Stimulated activated CD8-positive, alpha-beta memory T cell treated with anti-CD3 and anti-CD28 coated beads, Interleukin-15, amount 100 ng/mL, for 48 hours (primary cell): Measurements from ENCODE around the gene BDKRB2.
"Not testable (repeated sequence)": the region's sequence is repeated elsewhere in the genome, so short reads cannot be mapped to it uniquely, and the experiment has no call there.

Source experiments
- DNase-seq, 2 donors: peaks; one replicate each; pipeline ENCODE4 v3.0.0-alpha.2; 2020; ENCODE audit warnings: low read depth in 2 of 2

BDKRB2 gene

GRCh38 chr14:96224480-96225096 is 19.9 kb downstream of the BDKRB2 start:
- no peak for DNase-seq

DNA sequence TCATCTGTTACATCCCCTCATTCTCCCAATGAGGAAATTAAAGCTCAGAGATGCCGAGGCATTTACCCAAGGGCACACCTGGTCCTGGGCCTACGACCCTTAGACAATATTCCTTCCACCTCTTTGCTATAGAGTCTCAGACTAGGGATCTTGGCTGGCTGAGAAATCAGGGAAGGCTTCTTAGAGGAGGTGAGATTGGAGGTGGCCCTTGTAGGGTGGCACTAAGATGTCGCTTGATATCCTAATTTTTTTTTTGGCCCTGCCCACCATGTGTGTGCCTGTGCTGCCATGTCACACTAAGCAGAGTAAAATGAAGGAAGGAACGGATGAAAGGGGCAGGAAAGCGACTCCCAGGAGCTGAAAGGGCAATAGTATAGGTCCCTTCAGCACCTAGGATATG is 20.6 kb downstream of the BDKRB2 start:
- DNase-seq, result no peak

GRCh38 chr14:96225745-96226151 is 21.1 kb downstream of the BDKRB2 start:
- DNase-seq, result no peak

- DNase-seq, result no peak
Observed at GRCh38 chr14:96227428-96227827, 22.8 kb downstream of the BDKRB2 start.

DNA sequence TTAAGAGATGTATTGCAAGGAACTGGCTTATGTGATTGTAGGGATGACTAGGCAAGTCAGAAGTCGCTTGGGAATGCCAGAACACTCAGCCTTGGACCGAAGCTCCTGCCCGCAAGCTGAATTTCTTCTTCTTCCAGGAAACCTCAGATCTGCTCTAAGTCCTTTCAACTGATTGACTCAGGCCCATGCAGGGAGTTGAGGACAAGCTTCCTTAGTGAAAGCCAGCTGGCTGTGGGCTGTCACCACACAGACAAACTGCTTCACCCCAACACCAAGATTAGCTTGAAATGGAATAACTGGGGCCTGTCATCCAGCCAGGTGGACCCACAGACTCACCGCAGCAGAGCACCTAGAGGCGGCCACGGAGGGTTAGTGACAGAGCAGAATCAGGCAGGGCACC is 24.7 kb downstream of the BDKRB2 start:
- no peak for DNase-seq

DNA sequence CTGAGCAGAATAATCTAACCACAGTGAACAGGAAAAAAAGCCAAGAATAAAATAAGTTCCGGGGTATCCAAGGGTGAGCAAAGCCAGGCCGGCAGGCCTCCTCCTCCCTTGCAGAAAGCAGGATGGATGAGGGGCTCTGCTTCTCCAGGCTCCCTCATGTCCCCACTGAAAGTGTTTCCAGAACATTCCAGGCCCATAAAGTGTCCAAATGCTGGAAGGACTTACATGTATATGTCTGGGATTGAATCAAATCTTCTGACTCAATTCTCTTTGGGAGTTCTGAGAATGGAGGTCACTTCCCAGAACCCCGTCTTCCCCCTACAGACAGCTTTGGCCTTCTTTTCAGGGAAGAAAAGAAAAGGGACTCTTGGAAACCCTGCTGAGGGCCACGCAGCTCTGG is 26.4 kb downstream of the BDKRB2 start:
- no peak for DNase-seq

DNA sequence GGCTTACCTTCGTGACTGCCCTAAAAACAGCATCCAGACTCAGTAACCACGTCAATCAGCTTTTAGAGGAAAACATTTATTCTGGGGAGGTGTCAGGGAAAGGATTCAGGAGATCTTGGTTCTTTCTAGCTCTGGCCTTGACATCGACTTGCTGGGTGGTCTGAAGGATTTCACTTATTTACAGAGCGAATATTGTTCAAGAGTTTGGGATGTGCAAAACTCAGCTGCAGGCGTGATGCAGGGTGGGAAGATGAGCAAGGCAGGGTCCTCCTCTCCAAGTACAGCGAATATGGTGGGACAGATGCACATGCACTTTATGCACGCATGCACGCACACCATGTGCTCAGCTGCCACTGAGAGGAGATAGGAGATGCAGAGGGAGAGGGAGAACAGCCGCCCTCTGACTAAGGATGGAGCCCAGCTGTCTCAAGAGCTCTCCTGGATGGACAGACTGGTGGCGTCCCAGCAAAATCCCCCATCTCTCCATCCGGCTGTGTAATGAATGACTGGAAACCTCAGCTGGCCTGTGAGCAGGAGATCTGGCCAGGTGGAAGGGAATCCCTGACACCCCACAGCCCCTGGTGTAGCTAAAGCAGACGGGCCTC is 27.0 kb downstream of the BDKRB2 start:
- DNase-seq, result no peak

DNA sequence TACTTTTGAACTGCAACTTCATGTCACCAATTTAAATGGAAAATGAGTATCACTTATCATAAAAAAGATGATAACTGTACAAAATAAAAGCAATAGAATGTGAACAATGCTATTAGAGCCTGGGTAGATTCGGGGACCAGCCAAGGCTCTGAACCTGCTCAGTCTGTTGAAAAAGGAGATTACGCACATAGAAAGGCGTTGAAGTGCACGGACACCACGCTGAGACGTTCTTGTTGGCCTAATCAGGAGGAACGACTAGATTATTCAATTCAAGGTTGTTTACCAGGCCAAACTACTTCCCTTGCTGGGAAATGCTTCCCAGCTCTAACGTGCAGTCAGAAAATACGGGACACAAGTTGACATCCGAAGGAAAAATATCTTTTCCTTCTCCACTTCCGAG is 27.9 kb downstream of the BDKRB2 start:
- no peak for DNase-seq

DNA sequence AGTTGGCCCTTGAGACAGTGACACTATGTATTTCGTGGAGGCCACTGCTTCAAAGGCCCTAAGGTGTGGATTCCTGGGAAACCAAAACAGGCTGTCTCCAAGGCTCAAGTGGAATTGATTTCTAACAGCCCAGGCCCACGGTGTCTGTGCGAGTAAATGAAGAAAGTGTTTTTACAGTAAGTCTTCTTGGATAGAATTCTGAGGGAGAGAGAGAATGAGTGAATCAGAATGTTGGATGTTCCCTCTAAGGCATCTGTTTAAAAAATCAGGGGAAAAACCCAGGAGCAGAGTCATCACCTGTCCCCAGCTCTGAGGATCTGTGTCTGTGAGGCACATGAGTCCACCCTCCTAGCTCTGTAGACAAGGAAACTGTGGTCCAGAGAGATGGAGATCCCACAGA is 29.0 kb downstream of the BDKRB2 start:
- no peak for DNase-seq

DNA sequence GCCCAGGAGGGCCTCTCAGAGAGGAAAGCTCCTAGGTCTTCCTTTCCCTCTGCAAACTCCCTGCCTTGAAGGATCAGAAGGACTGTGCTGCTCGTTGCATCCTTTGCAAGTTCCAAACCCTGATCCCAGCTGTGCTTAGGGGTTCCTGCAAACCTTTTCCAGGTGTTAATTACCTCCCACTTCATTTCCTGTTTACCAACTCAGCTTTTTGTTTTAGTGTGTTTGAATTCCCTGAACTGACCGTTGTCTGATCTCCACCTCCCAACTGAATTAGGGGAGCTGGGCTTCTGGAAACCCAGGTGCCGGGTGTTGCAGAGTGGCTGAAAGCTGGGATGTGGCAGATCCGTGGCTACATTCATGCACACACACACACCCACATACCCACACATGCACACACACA is 30.8 kb downstream of the BDKRB2 start:
- DNase-seq, result no peak

DNA sequence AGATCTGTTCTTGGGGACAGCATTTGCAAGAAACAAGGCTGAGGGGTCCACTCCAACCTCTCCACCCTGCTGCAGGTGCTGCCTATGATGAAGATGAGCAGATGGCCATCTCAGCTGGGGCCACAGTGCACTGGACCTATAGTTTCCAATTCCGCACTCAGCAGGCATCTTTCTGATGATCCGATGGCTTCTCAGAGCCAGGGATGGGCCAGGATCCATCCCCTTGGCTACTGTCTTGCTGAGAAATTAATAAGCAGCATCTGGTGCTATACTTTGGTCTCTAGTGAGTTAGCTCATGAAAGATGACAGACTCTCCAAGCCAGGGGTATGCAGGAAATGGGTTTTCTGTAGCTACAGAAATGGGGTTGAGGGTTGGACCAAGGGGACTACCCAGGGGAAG is 33.0 kb downstream of the BDKRB2 start:
- no peak for DNase-seq

GRCh38 chr14:96238676-96239265 is 34.1 kb downstream of the BDKRB2 start:
- DNase-seq, result no peak

- no peak for DNase-seq
Observed at GRCh38 chr14:96239711-96240141, 35.1 kb downstream of the BDKRB2 start.

DNA sequence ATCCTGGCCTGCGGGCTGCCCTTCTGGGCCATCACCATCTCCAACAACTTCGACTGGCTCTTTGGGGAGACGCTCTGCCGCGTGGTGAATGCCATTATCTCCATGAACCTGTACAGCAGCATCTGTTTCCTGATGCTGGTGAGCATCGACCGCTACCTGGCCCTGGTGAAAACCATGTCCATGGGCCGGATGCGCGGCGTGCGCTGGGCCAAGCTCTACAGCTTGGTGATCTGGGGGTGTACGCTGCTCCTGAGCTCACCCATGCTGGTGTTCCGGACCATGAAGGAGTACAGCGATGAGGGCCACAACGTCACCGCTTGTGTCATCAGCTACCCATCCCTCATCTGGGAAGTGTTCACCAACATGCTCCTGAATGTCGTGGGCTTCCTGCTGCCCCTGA is 36.0 kb downstream of the BDKRB2 start:
- no peak for DNase-seq

DNA sequence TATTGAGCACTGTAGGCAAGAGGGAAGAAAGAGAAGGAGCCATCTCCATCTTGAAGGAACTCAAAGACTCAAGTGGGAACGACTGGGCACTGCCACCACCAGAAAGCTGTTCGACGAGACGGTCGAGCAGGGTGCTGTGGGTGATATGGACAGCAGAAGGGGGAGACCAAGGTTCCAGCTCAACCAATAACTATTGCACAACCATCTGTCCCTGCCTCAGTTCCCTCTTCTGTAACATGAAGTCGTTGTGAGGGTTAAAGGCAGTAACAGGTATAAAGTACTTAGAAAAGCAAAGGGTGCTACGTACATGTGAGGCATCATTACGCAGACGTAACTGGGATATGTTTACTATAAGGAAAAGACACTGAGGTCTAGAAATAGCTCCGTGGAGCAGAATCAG is 37.5 kb downstream of the BDKRB2 start:
- no peak for DNase-seq

GRCh38 chr14:96243785-96244184 is 39.1 kb downstream of the BDKRB2 start:
- no peak for DNase-seq

- not testable (repeated sequence) for DNase-seq
Observed at GRCh38 chr14:96245074-96245473, 40.4 kb downstream of the BDKRB2 start.

GRCh38 chr14:96245710-96246538 is 41.3 kb downstream of the BDKRB2 start:
- DNase-seq, result no peak

- DNase-seq, result no peak
Observed at GRCh38 chr14:96246539-96246847, 41.9 kb downstream of the BDKRB2 start.

GRCh38 chr14:96247031-96247430 is 42.4 kb downstream of the BDKRB2 start:
- DNase-seq, result no peak

DNA sequence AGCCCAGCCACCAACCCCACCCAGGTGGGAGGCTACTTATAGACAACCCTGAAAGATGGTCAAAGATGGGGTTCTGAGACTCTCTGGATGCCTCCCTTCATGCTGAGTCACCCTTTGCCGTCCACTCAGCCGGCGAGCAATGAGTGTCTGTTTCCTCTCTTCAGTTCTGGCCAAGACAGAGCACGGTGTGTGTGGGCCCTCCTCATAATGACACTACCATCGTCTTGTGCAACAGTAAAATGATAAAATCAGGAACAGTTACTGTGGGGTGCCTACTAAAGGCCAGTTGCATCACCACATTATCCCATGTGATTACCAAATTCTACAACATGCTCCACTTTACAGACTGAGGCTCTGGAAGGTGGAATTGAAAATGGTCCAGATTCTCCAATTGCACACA is 44.4 kb downstream of the BDKRB2 start:
- DNase-seq, result no peak

DNA sequence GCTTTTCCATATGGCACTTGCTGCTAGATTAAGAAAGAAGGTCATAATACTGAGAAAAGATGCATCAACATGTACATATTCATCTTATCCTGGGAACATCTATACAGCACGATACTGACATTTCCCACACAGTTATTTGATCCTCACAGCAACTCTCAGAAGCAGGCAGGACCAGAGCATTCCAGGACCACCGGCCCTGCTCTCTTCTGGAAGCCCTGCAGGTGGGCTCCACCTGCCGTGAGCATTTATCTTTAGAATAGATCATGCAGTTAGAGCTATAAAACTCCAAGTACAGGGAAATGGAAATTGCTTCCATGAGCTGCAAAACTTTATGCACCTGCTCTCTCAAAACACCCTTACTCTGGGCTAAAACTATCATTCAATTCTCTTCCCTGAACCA is 45.8 kb downstream of the BDKRB2 start:
- no peak for DNase-seq

GRCh38 chr14:96251656-96252155 is 47.1 kb downstream of the BDKRB2 start:
- DNase-seq, result no peak
